NCI-H1092 treated with DMSO at 0.1 percent for 48 hours (cell line): ENCODE measurements around the gene RIC8A.
"Not testable (repeated sequence)": the region's sequence is repeated elsewhere in the genome, so short reads cannot be mapped to it uniquely, and the experiment has no call there.

Experiments
- DNase-seq: peaks from one replicate; lab custom pipeline; 2025; lab: John Stamatoyannopoulos, UW

Gene RIC8A

GRCh38 chr11:207208-207862 is at the start of gene RIC8A, which contains the start of gene BET1L:
RIC8A (plus strand) TSS chr11:207708; CDS start chr11:208855, 1,147 bp downstream.
BET1L (minus strand) TSS chr11:207399; CDS start chr11:207321, 78 bp downstream.
- DNase-seq = peak; percentile 94

DNA sequence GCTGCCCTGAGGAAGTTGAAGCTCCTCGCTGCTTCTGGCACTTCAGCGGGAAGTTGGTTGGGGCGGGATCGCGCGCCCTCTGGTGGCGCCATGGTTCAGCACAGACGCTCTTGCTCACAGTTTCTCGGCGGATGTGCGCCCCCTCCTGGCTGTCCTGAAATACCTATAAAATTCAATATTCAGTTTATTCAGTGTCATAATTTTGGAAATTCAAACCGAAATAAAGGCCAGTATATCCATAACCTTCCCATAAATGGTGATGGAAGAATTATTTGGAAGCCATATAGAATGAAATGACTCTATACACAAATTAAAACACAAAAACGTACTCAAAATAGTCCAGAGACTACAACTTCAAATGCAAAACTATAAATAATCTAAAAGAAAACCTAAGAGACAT is 27.3 kb upstream of the RIC8A start:
- DNase-seq = not testable (repeated sequence)

- not testable (repeated sequence) for DNase-seq
These were observed 18.2 kb upstream of the RIC8A start for GRCh38 chr11:189200-189783.

- not testable (repeated sequence) for DNase-seq
These were observed 17.6 kb upstream of the RIC8A start for GRCh38 chr11:189843-190311.

DNA sequence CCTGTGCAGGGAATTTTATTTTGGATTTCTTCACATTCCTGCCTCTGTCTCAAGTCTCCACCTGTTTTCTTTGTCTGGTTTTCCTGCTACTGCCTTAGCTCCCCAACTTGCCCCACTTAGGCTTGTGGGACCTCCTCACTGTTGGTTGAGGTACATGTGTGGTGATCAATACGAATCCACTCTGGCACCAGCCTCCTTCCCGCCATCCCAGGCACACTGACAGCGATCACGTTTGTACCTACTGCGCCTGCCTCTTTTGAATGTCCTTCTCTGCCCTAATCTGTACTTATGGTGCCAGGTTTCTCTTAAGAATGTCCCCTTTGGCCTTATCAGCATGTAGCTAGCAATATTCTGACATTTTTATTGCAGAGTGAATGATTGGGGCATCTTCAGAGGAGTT is 17.0 kb upstream of the RIC8A start:
- not testable (repeated sequence) for DNase-seq

DNA sequence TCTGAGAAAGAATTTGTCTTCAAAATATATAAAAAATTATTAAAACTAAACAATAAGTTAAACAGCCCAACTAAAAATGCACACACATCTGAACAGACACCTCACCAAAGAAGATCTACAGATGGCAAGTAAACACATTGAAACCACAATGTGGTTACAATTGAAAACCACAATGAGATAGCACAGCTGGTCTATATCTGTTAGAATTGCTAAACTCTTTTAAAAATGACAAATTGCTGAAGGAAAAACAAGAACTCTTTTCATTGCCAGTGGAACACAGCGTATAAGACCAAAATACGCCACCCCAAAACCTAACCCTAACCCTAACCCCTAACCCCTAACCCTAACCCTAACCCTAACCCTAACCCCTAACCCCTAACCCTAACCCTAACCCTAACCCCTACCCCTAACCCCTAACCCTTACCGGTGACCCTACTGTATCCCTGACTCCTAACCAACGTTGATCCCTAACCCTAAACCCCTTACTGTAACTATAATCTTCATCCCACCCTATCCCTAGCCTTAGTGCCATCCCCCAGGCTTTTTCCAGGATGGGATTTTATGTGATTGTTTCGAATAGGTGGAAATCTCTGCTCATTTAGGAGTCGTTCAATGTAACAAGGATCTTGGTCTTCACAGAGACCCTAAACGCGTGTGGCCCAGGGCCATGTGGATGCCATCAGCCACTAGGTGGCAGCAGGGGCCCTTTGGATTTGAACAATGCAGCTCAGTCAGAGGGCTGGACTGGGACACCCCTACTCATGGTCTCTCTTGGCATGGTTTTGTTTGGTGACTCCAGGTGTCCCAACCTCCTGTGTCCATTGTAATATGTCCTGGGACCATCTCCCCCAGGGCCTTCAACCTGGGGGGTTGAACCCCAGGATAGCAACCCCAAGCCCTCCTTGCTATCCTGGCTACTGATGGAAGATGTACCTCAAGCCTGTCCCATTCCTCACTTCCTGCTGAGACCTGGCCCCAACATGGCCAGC is 15.7 kb upstream of the RIC8A start:
- DNase-seq = not testable (repeated sequence)

DNA sequence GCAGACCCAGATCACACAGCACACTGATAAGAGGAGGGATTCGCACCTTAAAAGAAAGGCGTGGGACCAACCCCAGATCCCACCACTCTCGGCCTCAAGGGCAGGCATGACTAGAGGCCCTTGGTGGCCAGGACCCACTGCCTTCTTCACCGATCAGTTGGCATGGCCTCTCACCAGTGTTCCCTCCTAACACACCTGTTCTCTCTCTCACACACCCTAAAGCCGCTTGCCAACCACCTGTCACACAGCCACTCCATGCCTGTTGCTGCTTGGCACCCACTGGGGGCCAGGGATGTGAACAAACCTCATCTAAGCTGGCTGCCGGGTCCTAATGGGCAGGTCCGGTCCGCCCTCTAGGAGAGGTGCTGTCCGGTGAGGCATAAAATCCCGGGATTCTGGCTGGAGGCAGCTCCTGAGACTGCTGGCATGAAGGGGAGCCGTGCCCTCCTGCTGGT is 14.8 kb upstream of the RIC8A start, which contains the start of gene SCGB1C1:
SCGB1C1 (plus strand) TSS at position 405 of the 455 bp plus-strand sequence; CDS start at position 427, 22 bp downstream.
- DNase-seq = not testable (repeated sequence)

DNA sequence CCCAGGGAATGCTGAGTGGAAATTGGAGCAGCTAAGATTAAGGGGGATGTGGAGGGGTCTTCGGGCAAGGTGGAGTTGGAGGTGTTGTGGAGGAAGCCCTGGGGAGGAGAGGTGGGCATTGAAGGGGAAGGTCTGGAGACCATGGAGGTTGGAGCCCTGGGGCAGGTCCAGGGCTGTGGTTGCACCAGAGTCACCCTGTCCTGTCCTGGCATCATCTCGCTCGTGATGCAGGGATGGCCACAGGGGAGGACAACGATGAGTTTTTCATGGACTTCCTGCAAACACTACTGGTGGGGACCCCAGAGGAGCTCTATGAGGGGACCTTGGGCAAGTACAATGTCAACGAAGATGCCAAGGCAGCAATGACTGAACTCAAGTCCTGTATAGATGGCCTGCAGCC is 14.0 kb upstream of the RIC8A start:
- not testable (repeated sequence) for DNase-seq

DNA sequence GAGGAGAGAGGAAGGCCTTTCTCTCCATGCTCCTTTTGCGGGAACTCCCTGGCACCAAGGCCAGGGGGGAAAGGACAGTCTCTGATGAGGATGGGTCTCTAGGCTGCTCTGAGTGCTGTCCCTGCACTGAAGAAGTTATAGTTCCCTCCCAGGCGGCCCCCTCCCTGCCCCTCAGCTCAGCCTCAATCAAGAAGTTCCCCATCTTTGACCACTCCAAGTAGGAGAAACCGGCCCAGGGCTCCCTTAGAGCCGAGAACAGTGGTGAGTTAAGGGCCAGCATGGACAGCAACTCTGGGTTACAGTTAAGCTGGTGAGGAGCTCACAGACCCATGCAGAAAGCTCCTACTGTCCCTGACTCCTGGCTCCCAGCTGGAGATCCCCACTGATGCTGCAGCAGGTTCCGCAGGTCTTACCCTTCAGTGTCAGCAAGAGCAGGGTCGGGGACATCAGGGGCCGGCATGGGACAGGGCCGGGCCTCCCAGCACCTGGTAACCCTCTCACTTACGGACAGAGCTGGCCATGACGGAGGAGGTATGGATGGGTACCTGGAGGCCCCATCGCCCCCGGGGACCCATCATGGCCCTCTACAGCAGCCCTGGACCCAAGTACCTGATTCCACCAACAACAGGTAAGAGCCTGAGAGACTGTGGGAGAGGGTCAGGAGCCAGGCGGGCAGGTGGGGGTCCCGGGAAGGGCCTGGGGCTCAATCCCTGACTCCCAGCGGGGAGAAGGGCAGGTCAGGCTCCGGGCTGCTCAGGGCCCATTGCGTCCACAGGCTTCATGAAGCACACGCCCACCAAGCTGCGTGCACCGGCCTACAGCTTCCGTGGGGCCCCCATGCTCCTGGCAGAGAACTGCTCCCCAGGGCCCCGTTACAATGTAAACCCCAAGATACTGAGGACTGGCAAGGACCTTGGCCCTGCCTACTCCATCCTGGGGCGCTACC is 10.4 kb upstream of the RIC8A start:
- DNase-seq = no peak

GRCh38 chr11:197741-198235 is 9.7 kb upstream of the RIC8A start:
- DNase-seq = no peak

DNA sequence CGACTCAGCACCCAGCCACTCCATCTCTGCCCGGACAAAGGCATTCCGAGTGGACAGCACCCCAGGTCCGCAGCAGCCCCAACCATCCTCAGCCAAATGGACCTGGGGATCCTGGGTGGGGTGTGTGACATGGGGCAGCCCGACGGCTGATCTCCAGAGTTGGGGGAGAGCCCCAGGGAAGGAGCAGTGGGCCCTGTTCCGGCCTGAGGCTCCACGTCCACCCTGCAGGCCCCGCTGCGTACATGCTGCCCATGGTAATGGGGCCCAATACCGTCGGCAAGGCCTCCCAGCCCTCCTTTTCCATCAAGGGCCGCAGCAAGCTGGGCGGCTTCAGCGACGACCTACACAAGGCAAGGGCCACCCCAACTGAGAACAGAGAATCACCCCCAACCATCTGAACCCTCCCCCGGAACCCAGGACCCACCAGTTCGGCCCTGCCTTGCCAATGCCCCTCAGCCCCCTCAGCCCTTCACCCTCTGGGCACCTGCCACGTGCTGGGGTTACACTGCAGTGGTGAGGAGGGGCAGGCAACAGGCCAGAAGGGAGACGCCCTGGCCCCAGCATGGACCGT is 9.2 kb upstream of the RIC8A start:
- no peak for DNase-seq

GRCh38 chr11:199004-199581 is 8.4 kb upstream of the RIC8A start:
- no peak for DNase-seq

- DNase-seq = no peak
These were observed 7.7 kb upstream of the RIC8A start for GRCh38 chr11:199782-200181.

DNA sequence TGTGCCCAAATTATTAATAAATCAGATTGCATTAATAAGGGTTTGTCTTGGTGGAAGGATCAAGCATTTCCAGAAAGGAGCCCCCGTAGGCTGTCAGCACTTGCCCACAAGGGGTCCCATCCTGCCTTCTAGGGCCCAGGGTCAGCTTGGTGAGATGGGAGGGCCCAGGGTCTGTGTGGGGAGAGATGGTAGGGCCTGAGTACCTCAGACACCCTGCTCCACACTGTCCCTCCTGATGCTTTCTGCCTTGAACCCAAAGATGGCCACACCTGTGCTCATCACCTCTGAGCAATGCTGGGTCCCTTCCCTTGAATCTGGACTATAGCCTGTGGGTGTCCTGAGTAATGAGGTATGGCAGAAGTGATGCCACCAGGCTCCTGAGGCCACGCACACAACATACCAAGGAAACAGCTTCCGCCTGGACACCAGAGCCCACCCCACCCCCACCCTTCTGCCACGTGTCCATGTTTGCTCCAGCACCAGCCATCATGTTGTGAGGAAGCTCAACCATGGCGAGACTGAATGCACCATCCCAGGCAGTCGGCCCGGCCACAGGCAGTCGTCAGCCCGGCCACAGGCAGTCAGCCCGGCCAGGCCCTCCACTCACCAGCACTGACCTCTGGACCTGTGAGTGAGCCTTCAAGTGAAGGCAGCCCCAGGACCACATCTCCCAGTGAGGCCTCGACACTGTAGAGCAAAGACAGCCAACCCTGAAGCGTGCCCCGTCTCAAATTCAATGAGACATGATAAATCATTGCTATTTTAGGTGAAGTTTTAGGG is 7.1 kb upstream of the RIC8A start:
- no peak for DNase-seq

GRCh38 chr11:201966-202365 is 5.5 kb upstream of the RIC8A start:
- DNase-seq = no peak

DNA sequence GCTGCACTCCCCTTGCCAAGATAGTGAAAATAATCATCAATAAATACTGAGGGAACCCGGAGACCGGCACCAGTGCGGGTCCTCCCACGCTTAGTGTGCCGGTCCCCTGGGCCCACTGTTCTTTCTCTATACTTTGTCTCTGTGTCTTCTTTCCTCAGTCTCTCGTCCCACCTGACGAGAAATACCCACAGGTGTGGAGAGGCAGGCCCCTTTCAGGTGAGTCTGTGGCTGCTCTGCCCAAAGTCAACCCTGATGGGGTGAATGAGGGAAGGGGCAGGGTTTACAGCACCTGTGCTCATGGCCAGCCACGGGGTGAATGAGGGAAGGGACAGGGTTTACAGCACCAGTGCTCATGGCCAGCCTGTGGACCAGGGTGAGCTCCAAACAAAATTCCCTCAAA is 5.0 kb upstream of the RIC8A start:
- no peak for DNase-seq

DNA sequence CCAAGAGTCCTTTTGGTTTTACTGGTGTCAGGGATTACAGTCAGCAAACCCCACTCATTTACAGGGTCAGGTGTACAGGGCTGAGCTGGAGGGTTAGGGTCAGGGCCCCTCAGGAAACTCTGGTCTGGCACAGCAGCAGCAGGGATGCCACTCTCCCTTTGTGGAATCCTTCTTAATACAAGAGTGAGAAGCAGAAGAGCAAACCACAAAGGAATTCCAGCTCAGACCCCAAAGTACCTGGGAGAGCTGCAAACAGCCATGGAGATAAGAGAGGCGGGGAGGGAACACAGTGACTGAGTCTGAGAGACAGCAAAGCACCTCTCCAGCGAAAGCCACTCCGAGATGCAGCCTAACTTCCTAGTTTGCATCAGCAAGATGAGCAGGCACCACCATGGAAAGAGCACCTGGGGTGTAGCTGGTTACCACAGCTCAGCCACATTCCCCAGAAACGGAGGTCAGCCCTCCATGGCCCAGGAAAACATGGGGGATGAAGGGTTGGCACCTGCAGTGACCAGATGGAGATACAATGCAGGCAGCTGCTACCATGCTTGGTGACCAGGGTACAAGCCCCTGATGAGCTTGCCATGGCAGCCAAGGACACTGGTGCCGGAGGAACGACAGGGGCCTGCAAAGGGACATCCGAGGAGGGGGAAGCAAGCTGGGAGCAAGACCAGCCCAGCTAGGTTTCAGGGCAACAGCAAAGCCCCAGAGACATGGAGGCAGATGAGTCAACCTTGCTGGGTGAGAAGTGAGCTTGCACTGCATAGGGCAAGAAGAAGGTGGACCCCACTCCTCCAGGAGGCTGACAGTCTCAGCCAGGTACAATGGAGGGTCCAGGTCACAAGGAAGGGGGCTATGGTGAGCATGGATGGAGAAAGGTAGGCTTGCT is 4.2 kb upstream of the RIC8A start:
- DNase-seq = no peak

- DNase-seq = no peak
These were observed 3.4 kb upstream of the RIC8A start for GRCh38 chr11:203945-204586.
